ENCODE measurements around the gene SNX32. TPM values are rescaled to one million over a fixed set of nuclear protein-coding genes. Genes with fewer than 3 reads are reported as not detected.

The SNX32 gene
- total RNA-seq, 1 donor from 2014 or later, result 0.47 TPM

DNA sequence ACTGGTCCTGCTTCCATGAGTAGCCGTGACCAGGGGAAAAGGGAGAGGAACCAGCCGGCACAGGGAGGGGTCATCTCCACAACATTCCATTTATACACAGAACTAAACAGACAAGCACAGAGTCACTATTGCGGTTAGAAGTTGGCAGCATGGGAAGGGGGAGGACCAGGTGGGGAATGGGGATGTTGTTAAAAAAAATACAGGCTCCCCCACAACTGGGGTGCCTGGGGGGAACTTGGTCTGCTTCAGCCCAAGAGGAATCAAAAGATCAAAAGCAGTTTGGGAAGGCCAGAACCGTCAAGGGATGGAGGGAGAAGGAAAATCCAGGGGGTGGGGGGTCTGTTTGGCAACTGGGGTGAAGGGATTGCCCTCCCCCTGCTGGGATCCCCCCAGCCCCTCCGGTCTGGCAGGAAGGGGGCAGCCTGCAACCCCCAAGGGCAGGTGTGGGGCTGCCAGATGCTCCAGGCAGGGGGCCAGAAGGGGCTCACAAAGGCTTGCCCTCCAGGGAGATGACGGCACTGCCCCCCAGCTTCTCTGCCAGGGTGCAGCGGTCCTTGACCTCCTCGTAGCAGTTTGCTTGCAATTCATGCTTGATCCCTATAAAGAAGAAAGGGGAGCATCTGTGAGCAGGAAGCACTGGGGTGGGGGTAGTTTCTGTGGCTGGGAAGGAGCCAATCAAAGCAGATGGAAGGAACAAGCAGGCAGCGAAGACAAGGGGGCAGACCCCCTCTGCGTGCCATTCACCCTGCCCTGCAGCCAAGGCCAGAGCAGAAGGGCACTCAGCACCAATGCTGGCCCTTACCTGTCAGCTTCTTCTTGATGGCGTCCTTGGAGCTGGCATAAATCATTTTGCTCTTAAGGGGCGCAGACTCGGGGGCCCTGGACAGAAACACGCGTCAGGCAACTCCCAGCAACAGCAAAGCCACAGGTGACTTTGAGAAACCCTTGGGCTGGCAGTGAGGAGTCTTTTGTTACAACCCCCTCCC, 21.4 kb downstream of the SNX32 start:
- Histone ChIP-seq H3K36me3 (peaks cover 48% of the 10 kb centered on the region), H3K27me3 (ENCODE audit: low read depth) (no peaks in the 10 kb centered on the region), H3K4me1 (peaks cover 34% of the 10 kb centered on the region), H3K27ac (no peak overlapping the region), H3K9me3 (peaks cover 3% of the 10 kb centered on the region), H3K4me3 (no peak overlapping the region)
- DNase-seq, result no peak
- TF ChIP-seq, protein P1, sequence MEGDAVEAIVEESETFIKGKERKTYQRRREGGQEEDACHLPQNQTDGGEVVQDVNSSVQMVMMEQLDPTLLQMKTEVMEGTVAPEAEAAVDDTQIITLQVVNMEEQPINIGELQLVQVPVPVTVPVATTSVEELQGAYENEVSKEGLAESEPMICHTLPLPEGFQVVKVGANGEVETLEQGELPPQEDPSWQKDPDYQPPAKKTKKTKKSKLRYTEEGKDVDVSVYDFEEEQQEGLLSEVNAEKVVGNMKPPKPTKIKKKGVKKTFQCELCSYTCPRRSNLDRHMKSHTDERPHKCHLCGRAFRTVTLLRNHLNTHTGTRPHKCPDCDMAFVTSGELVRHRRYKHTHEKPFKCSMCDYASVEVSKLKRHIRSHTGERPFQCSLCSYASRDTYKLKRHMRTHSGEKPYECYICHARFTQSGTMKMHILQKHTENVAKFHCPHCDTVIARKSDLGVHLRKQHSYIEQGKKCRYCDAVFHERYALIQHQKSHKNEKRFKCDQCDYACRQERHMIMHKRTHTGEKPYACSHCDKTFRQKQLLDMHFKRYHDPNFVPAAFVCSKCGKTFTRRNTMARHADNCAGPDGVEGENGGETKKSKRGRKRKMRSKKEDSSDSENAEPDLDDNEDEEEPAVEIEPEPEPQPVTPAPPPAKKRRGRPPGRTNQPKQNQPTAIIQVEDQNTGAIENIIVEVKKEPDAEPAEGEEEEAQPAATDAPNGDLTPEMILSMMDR (IDR thresholded peaks at IDR 0.05), result no peak
- ATAC-seq, result no peak
- intact Hi-C loops (cut with DNase I), result no loop called here

DNA sequence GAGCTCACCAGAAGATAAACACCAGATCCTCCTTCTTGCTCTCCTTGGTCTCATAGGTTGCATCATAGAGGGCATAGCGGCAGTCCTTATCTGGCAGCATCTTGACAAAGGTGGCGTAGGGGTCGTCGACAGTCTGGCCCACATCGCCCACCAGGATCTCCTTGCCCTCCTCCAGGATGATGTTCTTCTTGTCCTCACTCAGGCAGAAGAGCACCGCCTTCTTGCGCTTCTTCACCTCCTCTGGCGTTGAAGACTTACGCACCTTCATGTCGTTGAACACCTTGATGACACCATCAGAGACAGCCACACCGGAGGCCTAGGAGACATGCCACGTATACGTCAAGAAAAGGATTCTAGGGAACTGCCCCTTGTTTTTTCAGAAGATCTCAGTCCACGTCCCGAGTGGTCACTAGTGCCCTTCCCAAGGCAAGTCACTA, 22.2 kb downstream of the SNX32 start:
- TF ChIP-seq, protein P1 (IDR thresholded peaks at IDR 0.05), result no peak
- Histone ChIP-seq H3K27me3 (ENCODE audit: low read depth) (no peaks in the 10 kb centered on the region), H3K9me3 (peaks cover 3% of the 10 kb centered on the region), H3K4me1 (peaks cover 34% of the 10 kb centered on the region), H3K36me3 (peaks cover 48% of the 10 kb centered on the region), H3K27ac (no peak overlapping the region), H3K4me3 (peak overlapping the region; percentile 92)
- DNase-seq (no peak), ATAC-seq (no peak)
- intact Hi-C loops (cut with DNase I), result no loop called here

DNA sequence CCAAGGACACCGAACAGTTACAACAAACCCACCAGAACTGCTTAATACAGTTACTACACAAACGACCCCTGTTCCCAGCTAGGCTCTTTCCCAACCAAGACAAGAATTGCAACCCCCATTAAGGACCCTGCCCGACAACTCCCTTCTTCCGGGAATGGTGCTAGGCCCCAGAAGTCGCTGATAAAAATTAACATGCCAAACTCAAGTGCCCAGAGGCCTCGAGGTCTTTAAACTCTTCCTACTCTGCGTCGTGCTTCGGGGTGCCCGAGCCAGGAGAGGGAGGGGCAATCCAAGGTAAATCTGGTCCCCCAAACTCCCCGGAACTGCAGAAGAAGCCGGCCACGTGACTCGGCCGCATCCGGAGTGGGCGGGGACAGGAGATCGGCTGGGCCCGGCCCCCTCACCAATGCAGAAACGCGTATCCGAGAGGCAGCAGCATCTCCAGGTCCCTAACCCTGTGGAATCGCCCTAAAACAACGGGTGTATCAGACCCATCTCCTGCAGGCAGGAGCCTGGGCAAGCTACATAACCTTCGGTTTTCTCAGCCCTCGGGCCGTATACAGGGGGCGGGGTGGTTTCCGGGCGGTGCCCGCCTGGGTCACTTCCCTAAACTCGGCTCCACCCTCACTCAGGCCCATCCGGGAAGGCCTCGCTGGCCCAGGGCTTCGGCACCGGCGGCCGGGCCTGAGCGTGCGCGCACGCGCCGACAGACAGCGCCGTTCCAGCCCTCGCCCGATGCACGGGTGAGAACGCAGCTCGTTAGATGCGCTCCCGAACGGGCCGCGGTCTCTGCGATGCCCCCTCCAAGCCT, 23.1 kb downstream of the SNX32 start:
- peak overlapping the region; percentile 92 for H3K4me3 ChIP-seq
- TF ChIP-seq, protein P1 (IDR thresholded peaks at IDR 0.05), result no peak
- ATAC-seq (peak; percentile 64 to 67), DNase-seq (peak; percentile 94)
- peaks cover 49% of the 10 kb centered on the region for H3K36me3 ChIP-seq
- no peaks in the 10 kb centered on the region for H3K9me3 ChIP-seq
- peak overlapping the region; percentile 98 for H3K27ac ChIP-seq
- H3K27me3 ChIP-seq (ENCODE audit: low read depth), result no peaks in the 10 kb centered on the region
- peaks cover 44% of the 10 kb centered on the region for H3K4me1 ChIP-seq
- intact Hi-C loops (cut with DNase I), result no loop called here

DNA sequence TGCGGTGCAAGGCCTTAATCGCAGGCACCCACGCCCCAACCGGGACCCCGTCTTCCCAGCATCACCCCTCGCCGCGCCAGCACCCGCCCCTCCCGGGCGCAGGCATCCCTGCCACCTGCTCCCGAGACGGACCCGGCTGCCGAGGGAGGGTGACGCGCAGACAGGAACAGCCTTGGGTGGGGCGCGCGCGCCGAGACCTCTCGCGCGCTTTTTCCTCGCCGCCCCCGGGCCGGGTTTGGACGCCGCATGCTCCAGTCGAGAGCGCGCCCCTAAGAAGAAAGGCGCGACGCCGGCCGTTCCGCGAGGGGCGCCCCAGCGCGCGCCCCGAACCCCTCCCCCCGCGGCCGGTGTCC, 23.7 kb downstream of the SNX32 start:
- H3K36me3 ChIP-seq, result peaks cover 49% of the 10 kb centered on the region
- ATAC-seq, result no peak
- H3K4me3 ChIP-seq, result peak overlapping the region; percentile 92
- intact Hi-C loops (cut with DNase I), result no loop called here
- peaks cover 50% of the 10 kb centered on the region for H3K4me1 ChIP-seq
- peak overlapping the region; percentile 98 for H3K27ac ChIP-seq
- DNase-seq, result no peak
- H3K27me3 ChIP-seq (ENCODE audit: low read depth), result no peaks in the 10 kb centered on the region
- TF ChIP-seq, protein P1 (IDR thresholded peaks at IDR 0.05), result no peak
- H3K9me3 ChIP-seq, result no peaks in the 10 kb centered on the region

DNA sequence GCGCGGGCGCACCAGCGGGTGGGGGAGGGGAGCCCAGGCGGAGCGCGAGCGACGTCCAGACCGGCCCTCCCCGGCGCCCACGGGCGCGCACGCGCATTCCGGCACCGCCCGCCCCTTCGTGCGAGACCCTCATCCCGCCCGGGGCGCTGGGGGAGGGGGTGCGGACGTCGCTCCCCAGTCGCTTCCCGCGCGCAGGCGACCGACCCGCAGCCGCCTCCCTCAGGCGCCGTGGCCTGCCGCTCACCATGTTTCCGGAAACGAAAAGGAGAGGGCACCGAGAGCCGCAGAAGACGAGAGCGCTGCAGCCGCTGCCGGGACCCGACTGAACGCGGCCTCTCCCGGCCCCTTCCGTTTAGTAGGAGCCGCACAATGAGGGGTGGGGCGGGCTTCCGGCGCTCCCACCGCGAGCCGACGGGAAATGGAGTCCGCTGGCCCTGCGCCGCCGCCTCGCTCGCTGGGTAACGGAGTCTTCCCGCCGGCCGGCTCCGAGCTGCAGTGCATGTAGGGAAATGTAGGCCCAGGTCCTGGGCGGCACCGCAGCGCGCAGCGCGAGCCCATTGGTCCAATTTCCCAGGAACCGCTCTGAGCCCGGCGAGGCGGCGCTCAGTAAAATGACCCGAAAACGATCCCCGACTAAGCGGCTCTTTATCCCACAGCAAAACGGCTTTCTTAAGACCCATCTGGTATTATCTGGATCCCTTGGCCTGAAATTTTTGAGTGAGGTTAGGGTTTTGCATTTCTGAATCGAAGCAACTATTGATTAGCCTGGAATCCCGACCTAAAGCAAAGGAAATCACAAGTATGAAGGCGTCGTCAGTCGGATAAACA, 24.3 kb downstream of the SNX32 start, which contains the start of gene CFL1:
Gene CFL1 (minus strand): TSS at position 328 of the 828 bp plus-strand sequence. CDS start 81 bp downstream, at position 247.
- Histone ChIP-seq H3K9me3 (no peaks in the 10 kb centered on the region), H3K27me3 (ENCODE audit: low read depth) (no peaks in the 10 kb centered on the region), H3K36me3 (peaks cover 49% of the 10 kb centered on the region), H3K27ac (peak within 1 kb of the TSS; percentile 98), H3K4me1 (peaks cover 55% of the 10 kb centered on the region), H3K4me3 (peak within 1 kb of the TSS; percentile 92)
- TF ChIP-seq, protein P1 (IDR thresholded peaks at IDR 0.05), result no peak
- peak; percentile 82 to 89 for ATAC-seq
- intact Hi-C loops (cut with DNase I), result no loop called here
- DNase-seq, result peak; percentile 99
